ENCODE results near the gene SPATA21. TPM values are rescaled to one million over a fixed set of nuclear protein-coding genes. Genes with fewer than 3 reads are reported as not detected.

The SPATA21 gene
- total RNA-seq, 2 donors from 2014 or later, result not detected

DNA sequence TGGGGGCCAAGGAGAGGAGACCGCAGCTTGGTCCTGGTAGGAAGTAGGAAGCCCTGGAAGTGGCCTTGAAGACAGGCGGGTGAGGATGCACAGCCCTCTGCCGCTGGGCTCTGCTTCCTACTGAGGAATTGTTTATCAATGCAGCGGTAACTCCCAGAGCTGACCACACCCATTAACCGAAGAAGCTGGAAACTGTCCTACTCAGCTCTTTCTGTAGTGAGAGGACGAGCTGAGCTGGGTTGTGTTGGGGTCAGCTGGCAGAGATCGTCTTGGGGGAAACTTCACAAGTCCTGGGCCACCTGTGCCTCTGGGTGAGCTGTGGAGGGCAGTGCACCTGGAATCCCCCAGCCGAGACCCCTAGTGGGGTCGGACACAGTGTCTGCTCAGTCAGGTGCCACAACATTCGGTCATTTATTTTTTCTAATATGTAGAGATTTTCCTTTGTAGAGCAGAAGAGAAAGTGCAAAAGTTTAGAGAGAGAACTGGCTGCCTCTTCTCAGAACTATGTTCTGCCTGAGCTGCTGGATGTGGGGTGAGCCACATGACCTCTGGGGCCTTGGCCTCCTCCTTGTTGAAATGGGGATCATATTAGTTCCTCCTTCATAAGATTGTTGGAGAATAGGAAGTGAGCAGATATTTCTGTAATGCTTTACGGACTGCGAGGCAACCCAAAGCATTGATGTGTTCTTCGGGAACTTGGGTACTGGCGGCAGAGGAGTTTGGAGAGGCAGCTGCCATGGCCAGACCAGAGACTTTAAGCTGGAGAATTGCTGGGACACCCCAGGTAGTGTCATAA, 6.9 kb upstream of the SPATA21 start:
- Histone ChIP-seq H3K27me3 (no peaks in the 10 kb centered on the region), H3K4me1 (peaks cover 0 to 33% of the 10 kb centered on the region in 2 donors), H3K27ac (no peak overlapping the region), H3K9me3 (no peaks in the 10 kb centered on the region), H3K36me3 (peaks cover 48% of the 10 kb centered on the region), H3K4me3 (no peak overlapping the region)
- no peak for DNase-seq (ENCODE audit: low spot score)
- TF ChIP-seq, protein P1, sequence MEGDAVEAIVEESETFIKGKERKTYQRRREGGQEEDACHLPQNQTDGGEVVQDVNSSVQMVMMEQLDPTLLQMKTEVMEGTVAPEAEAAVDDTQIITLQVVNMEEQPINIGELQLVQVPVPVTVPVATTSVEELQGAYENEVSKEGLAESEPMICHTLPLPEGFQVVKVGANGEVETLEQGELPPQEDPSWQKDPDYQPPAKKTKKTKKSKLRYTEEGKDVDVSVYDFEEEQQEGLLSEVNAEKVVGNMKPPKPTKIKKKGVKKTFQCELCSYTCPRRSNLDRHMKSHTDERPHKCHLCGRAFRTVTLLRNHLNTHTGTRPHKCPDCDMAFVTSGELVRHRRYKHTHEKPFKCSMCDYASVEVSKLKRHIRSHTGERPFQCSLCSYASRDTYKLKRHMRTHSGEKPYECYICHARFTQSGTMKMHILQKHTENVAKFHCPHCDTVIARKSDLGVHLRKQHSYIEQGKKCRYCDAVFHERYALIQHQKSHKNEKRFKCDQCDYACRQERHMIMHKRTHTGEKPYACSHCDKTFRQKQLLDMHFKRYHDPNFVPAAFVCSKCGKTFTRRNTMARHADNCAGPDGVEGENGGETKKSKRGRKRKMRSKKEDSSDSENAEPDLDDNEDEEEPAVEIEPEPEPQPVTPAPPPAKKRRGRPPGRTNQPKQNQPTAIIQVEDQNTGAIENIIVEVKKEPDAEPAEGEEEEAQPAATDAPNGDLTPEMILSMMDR (IDR thresholded peaks at IDR 0.05), result no peak

DNA sequence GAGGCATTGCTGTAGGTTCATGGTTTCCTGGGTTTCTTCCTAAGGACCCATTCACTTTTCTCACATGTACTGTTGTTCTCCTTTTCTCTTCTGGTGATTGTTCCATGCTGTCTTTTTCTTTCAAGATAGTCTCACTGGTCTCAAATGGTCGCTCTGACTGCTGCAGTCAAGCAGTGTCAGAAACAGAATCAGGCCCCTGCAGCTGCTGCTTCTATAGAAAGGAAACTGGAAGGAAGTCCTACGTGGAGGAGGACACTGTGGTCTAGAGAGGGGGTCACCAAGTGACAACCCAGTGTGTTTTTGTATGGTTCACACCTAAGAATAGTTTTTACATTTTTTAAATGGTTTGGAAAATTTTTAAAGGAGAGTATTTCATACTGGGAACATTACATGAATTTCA, 5.7 kb upstream of the SPATA21 start:
- TF ChIP-seq, protein P1 (IDR thresholded peaks at IDR 0.05), result no peak
- no peak overlapping the region for H3K4me3 ChIP-seq
- H3K27ac ChIP-seq, result no peak overlapping the region
- DNase-seq (ENCODE audit: low spot score), result no peak
- H3K36me3 ChIP-seq, result peaks cover 36% of the 10 kb centered on the region
- no peaks in the 10 kb centered on the region for H3K9me3 ChIP-seq
- peaks cover 0 to 33% of the 10 kb centered on the region in 2 donors for H3K4me1 ChIP-seq
- H3K27me3 ChIP-seq, result no peaks in the 10 kb centered on the region

DNA sequence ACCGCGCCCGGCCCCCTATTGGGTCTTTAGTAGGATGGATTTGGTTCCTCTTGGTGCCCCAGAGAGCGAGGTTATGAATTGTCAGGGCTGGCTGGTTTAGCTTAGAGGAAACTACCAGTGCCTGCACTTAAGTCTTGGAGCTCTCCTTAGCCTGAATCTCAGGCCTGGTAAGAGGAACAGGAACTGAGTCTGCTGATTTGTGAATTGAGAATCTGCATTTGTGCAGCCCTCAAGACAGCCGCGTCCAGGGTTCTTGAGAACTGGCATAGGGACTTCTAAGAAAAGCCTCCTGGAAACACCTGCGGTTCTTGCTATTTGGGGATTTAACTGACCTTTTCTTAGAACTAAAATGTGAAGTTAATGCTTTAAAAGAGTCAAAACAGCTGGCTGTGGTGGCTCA, 5.0 kb upstream of the SPATA21 start:
- DNase-seq (ENCODE audit: low spot score), result no peak
- H3K36me3 ChIP-seq, result peaks cover 29% of the 10 kb centered on the region
- no peaks in the 10 kb centered on the region for H3K9me3 ChIP-seq
- H3K27me3 ChIP-seq, result no peaks in the 10 kb centered on the region
- no peak overlapping the region for H3K27ac ChIP-seq
- H3K4me1 ChIP-seq, result peaks cover 0 to 33% of the 10 kb centered on the region in 2 donors
- TF ChIP-seq, protein P1 (IDR thresholded peaks at IDR 0.05), result no peak
- no peak overlapping the region for H3K4me3 ChIP-seq

DNA sequence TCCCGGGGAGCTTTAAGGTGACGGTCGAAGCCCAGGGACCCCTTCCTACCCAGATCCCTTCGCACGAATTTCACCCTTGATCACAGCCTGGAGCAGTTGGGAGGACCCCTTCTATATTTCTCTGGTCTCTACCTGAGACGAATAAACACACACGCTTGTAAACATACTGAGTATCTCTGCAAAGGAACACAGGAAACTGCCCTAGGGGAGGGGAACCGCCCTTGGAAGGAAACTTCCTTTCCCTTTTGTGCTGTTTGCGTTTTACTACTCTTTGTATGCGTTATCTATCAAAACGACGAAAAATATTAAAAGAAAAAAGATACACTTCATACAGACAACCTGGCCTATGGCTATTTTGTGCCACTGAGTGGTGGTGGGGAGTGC, 4.0 kb upstream of the SPATA21 start:
- no peak for DNase-seq (ENCODE audit: low spot score)
- H3K27me3 ChIP-seq, result no peaks in the 10 kb centered on the region
- no peaks in the 10 kb centered on the region for H3K9me3 ChIP-seq
- TF ChIP-seq, protein P1 (IDR thresholded peaks at IDR 0.05), result no peak
- peaks cover 0 to 33% of the 10 kb centered on the region in 2 donors for H3K4me1 ChIP-seq
- H3K27ac ChIP-seq, result peak overlapping the region; percentile 73 to 81
- H3K36me3 ChIP-seq, result peaks cover 29% of the 10 kb centered on the region
- peak overlapping the region; percentile 80 to 89 for H3K4me3 ChIP-seq

DNA sequence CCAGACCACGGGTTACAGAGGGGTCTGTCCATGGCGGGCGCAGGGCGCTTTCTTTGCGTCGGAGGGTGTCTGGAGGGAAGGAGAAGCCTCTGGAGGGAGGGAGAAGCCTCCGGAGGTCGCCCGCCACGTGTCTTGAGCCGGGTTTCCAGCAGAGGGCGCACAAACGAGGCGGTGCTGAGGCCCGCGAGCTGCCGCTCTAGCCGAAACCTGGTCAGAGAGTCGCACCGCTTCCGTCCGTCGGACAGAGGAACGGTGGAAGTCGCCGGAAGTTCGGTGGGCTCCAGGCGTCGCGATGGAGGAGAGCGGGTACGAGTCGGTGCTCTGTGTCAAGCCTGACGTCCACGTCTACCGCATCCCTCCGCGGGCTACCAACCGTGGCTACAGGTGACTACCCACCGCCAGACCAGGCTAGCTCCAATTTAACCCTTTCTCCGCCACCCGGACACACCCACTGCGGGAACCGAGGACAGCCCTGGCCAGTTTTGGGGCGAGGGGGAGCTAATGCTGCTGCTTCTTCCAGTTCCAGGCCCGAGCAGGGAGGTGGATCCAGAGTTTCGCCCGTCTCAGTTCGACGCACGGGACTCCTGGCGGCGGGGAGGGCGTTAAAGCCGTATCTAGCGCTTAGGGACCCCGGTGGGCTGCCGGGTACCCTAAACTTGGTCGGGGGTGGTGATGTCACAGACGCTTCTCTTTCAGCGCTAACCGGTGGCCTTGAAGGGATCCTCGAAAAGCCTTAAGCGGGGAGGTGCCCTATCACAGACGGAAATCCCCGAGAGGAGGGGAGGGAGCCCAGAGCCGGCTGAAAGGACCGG, 3.5 kb upstream of the SPATA21 start, which contains the start of gene NECAP2:
Gene NECAP2, plus strand, starts transcription at position 255 of the 812 bp plus-strand sequence. Its CDS starts 38 bp downstream, at position 293.
- H3K9me3 ChIP-seq, result no peaks in the 10 kb centered on the region
- peak within 1 kb of the TSS; percentile 73 to 81 for H3K27ac ChIP-seq
- H3K4me3 ChIP-seq, result peak within 1 kb of the TSS; percentile 80 to 89
- H3K4me1 ChIP-seq, result peaks cover 0 to 33% of the 10 kb centered on the region in 2 donors
- H3K36me3 ChIP-seq, result peaks cover 23% of the 10 kb centered on the region
- peak; percentile 89 for DNase-seq (ENCODE audit: low spot score)
- TF ChIP-seq, protein P1 (IDR thresholded peaks at IDR 0.05), result peak; percentile 79 to 94
- no peaks in the 10 kb centered on the region for H3K27me3 ChIP-seq

Data from right atrium auricular region (tissue), 2 donors.